SU-DHL-6 (cell line): ENCODE measurements around the gene SLC51B.

Source experiments
- H2AFZ ChIP-seq: fragments of 200-600 bp; sonication (generic); 2 replicates; pipeline ENCODE4 v1.6.1; 2014; ENCODE audit warnings: low read depth, mild to moderate bottlenecking, moderate library complexity, mixed read lengths, antibody characterized with exemption, low read length; ENCODE audit not compliant: severe bottlenecking
- H3F3A ChIP-seq: fragments of 200-600 bp; shearing (Covaris generic); 2 replicates; pipeline ENCODE4 v1.6.0; 2016; ENCODE audit warnings: antibody characterized with exemption, mild to moderate bottlenecking; ENCODE audit not compliant: insufficient read depth
- H3K27ac ChIP-seq: fragments of 200-600 bp; sonication (generic); 2 replicates; pipeline ENCODE4 v1.5.1; 2016; ENCODE audit warnings: low read depth, mild to moderate bottlenecking, low read length, moderate library complexity, mixed read lengths
- H3K27me3 ChIP-seq: fragments of 200-600 bp; sonication (generic), shearing (Covaris generic); 2 replicates; pipeline ENCODE4 v1.6.0; 2014; ENCODE audit warnings: mild to moderate bottlenecking, low read length
- H3K36me3 ChIP-seq: fragments of 200-600 bp; sonication (generic); 2 replicates; pipeline ENCODE4 v1.6.1; 2014; ENCODE audit warnings: mild to moderate bottlenecking, low read length, mixed read lengths
- H3K4me2 ChIP-seq: fragments of 300-600, 200-600 bp; shearing (Covaris generic), sonication (generic); 2 replicates; pipeline ENCODE4 v1.6.0; 2014; ENCODE audit warnings: low read length, low read depth, mild to moderate bottlenecking; ENCODE audit not compliant: poor library complexity, severe bottlenecking
- H3K4me3 ChIP-seq: fragments of 200-600 bp; sonication (generic); 2 replicates; pipeline ENCODE4 v1.5.1; 2014; ENCODE audit warnings: antibody characterized with exemption, low read length, mild to moderate bottlenecking, mixed read lengths; ENCODE audit not compliant: insufficient read depth, poor library complexity, severe bottlenecking
- H3K79me2 ChIP-seq: fragments of 200-600 bp; sonication (generic); 2 replicates; pipeline ENCODE4 v1.6.1; 2014; ENCODE audit warnings: mild to moderate bottlenecking, low read length, moderate library complexity; ENCODE audit not compliant: insufficient read depth
- H3K9ac ChIP-seq: fragments of 200-600 bp; sonication (generic); 2 replicates; pipeline ENCODE4 v1.7.0; 2014; ENCODE audit warnings: mild to moderate bottlenecking, low read length
- H3K9me2 ChIP-seq: fragments of 200-600 bp; sonication (generic); replicated peaks from 2 replicates; pipeline ENCODE4 v1.6.1; 2014; ENCODE audit warnings: low read length; ENCODE audit not compliant: insufficient read depth
- H3K9me3 ChIP-seq: fragments of 200-600 bp; sonication (generic); 2 replicates; pipeline ENCODE4 v1.6.1; 2014; ENCODE audit warnings: low read length, mixed read lengths; ENCODE audit not compliant: insufficient read depth
- H4K20me1 ChIP-seq: fragments of 200-600 bp; sonication (generic); 2 replicates; pipeline ENCODE4 v1.6.1; 2014; ENCODE audit warnings: low read depth, mild to moderate bottlenecking, antibody characterized with exemption, low read length, moderate library complexity, mixed read lengths
- CTCF ChIP-seq: fragments of 200-600 bp; sonication (generic); IDR thresholded peaks from one replicate; pipeline ENCODE4 v1.5.1; 2017; ENCODE audit warnings: antibody characterized with exemption, mild to moderate bottlenecking, low read length, moderate library complexity; ENCODE audit not compliant: insufficient read depth, poor library complexity, severe bottlenecking
- EZH2phosphoT487 ChIP-seq: fragments of 200-600 bp; sonication (generic), shearing (Covaris generic); conservative IDR thresholded peaks from 2 replicates; pipeline ENCODE4 v1.6.1; 2018; ENCODE audit warnings: mild to moderate bottlenecking, antibody characterized with exemption, low read length, moderate library complexity, mixed read lengths

The SLC51B gene

DNA sequence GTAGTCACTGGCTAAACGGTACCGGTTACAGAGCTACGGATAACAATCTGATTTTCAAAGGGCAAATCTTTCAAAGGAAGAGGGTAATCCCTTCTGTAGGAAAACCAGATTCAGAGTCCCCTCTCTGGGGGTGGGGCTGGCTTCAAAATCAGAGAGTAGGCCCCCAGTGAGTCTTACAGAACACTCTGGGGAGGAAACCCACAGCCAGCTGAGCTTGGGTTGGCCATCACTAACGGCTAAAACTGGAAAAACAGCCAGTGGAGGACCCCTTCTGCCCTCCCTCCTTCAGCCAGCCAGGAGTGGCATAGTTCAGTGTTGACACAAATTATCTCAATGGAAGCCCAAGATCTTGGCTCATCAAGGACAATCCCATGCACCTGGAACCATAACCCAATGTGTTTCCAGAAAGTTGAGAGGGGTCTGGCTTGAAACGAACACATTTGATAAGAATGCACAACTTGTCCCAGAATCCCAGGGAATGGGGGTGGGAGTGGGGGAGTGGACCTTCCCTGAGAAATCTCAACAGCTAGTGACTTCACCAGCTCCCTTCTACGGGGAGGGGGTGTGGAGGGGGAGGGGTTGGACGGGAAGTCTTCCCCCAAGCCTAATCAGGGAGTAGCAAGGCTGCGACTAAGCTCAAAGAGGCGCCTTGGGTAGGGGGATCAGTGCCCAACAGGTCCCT is 21.6 kb downstream of the SLC51B start:
- no peaks in the 10 kb centered on the region for H3K36me3 ChIP-seq
- no peak overlapping the region for H3K27ac ChIP-seq
- no peaks in the 10 kb centered on the region for H3F3A ChIP-seq
- H3K27me3 ChIP-seq: no peaks in the 10 kb centered on the region
- H3K9me3 ChIP-seq: no peaks in the 10 kb centered on the region
- no peaks in the 10 kb centered on the region for H4K20me1 ChIP-seq
- no peak overlapping the region for H2AFZ ChIP-seq
- no peak overlapping the region for H3K9ac ChIP-seq
- H3K9me2 ChIP-seq: no peaks in the 10 kb centered on the region
- no peak overlapping the region for H3K4me2 ChIP-seq
- no peak overlapping the region for H3K4me3 ChIP-seq
- TF ChIP-seq CTCF: no peak
- TF ChIP-seq EZH2phosphoT487: no peak
- no peaks in the 10 kb centered on the region for H3K79me2 ChIP-seq

DNA sequence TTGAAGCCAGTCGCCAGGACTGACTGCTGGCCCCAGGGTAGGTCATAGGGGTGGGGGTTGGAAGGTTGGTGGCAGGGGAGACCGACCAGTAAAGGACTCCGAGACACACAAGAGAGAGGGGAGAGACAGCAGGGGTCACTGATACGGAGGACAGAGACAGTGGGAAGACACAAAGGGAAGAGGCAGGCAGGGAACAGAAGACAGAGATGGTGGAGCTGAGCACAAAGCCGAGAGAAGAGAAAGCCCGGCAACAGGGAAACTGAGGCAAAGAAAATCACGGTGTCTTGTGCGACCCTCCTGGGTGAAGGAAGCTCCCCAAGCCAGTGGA is 22.1 kb downstream of the SLC51B start:
- H4K20me1 ChIP-seq: no peaks in the 10 kb centered on the region
- H3K36me3 ChIP-seq: no peaks in the 10 kb centered on the region
- no peak overlapping the region for H2AFZ ChIP-seq
- no peak overlapping the region for H3K4me3 ChIP-seq
- H3K27me3 ChIP-seq: no peaks in the 10 kb centered on the region
- no peaks in the 10 kb centered on the region for H3K9me2 ChIP-seq
- H3K9me3 ChIP-seq: no peaks in the 10 kb centered on the region
- H3K9ac ChIP-seq: no peak overlapping the region
- H3K4me2 ChIP-seq: no peak overlapping the region
- no peaks in the 10 kb centered on the region for H3F3A ChIP-seq
- no peaks in the 10 kb centered on the region for H3K79me2 ChIP-seq
- no peak for TF ChIP-seq EZH2phosphoT487
- TF ChIP-seq CTCF: no peak
- H3K27ac ChIP-seq: no peak overlapping the region

- H3F3A ChIP-seq: no peaks in the 10 kb centered on the region
- H3K9me2 ChIP-seq: no peaks in the 10 kb centered on the region
- no peaks in the 10 kb centered on the region for H4K20me1 ChIP-seq
- no peak within 1 kb of the TSS for H3K4me3 ChIP-seq
- no peaks in the 10 kb centered on the region for H3K79me2 ChIP-seq
- no peaks in the 10 kb centered on the region for H3K36me3 ChIP-seq
- no peaks in the 10 kb centered on the region for H3K27me3 ChIP-seq
- no peak within 1 kb of the TSS for H3K27ac ChIP-seq
- TF ChIP-seq CTCF (no peak), EZH2phosphoT487 (no peak)
- no peak within 1 kb of the TSS for H3K4me2 ChIP-seq
- no peak within 1 kb of the TSS for H2AFZ ChIP-seq
- no peak within 1 kb of the TSS for H3K9ac ChIP-seq
- no peaks in the 10 kb centered on the region for H3K9me3 ChIP-seq
These were observed 22.6 kb downstream of the SLC51B start, which contains the start of gene RASL12 for GRCh38 chr15:65067645-65068402. RASL12 (minus strand) TSS chr15:65067991; CDS start chr15:65067835, 156 bp downstream.
